HG03175 (cell line): ENCODE data around the gene MT1X.
"Not testable (repeated sequence)": the region's sequence is repeated elsewhere in the genome, so short reads cannot be mapped to it uniquely, and the experiment has no call there.

Experiments used
- ATAC-seq: cut with Tn5 transposase; IDR thresholded peaks from one replicate; pipeline ENCODE4 v1.9.1; 2021; ENCODE audit warnings: mild to moderate bottlenecking, moderate library complexity; ENCODE audit not compliant: unreplicated experiment

Gene MT1X

GRCh38 chr16:56652600-56652999, 29.7 kb upstream of the MT1X start:
- no peak for ATAC-seq

DNA sequence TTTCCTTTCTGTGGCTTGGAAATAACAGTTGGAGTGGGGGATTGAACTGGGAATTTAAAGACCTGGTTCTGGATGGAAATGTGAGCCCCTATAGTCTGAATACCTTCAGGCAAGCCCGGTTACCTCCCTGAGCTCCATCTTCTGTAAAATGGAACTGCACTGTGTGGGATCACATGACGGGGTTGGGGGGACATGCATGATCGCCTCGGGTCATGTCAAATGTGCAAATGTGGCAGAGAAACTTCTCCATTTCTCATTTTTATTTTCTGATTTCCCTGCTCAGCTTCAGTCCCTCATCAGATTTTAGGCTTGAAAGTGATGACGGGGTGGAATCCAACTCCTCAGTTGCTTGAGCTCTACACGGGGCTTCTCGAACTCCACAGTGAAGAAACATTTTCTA, 29.1 kb upstream of the MT1X start:
- no peak for ATAC-seq

- ATAC-seq: peak; percentile 57
Measured at GRCh38 chr16:56657555-56658326, 24.5 kb upstream of the MT1X start, which contains the start of gene MT1F. Gene MT1F (plus strand): TSS chr16:56657959. CDS start chr16:56658059, 100 bp downstream.

- ATAC-seq: no peak
Measured at GRCh38 chr16:56658327-56658875, 23.9 kb upstream of the MT1X start.

DNA sequence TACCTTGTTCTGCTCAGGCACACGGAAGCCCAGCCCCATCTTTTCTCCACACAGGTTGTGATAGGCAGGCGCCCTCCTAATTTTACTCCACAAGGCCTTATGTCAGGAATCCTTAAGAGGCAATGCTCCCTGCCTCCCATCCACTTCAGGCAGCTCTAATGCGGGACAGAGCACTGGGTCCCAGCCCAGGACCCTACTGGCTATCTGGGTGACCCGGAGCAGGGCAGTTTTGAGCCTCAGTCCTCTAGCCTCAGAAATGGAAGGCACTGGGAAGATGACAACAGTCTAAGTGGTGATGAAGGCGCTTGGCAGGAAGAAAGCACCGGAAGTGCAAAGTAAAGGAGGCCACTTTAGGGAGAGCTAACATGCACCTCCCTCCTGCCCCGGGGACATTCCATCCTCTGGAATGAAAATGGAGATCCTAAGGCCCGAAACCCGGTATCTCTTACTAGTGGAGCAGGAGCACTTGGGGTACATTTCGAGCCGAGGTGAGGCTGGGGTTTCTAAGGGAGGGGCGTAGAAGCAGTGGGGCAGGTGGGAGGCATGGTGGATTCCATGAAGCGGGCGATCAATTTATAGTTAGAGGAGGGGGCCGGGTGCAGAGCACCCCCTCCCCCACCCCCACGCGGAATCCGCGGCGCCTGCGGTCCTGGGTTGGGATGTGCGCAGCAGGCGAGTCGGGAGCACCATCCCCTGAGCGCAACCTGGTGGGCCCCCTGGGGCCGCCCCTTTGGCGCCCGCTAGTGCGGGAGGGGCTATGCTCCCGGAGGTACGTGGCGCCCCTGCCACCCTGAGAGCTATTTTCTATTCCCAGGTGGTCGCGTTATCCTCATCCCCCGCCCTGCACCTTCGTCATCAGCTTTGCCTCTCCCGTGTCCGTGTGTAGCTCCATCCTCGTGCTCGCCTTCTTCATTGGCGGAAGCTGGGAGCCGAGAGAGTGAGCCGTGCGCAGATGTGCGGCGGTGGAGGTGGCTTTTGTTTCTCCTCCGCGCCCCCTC, 19.6 kb upstream of the MT1X start:
- ATAC-seq: no peak

DNA sequence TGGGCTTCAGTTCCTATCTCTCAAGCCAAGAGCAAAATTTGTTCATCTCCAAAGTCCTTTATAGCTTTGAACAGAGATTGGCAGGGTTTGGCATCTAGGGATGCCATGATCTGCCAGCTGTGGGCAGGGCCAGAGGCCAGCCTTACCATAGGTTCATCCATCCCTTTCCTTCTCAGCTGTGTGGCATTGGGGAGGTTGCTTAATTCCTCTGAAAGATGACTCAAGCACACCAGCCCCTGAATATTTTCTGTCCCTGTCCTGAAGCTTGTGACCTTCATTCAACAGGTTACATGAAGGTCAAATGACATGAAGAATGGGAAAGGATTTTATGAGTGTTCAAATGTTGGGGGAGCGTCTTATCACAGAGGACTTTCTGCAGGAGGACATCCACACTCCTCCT, 17.8 kb upstream of the MT1X start:
- no peak for ATAC-seq

GRCh38 chr16:56665286-56666261, 16.7 kb upstream of the MT1X start:
- ATAC-seq: not testable (repeated sequence)

DNA sequence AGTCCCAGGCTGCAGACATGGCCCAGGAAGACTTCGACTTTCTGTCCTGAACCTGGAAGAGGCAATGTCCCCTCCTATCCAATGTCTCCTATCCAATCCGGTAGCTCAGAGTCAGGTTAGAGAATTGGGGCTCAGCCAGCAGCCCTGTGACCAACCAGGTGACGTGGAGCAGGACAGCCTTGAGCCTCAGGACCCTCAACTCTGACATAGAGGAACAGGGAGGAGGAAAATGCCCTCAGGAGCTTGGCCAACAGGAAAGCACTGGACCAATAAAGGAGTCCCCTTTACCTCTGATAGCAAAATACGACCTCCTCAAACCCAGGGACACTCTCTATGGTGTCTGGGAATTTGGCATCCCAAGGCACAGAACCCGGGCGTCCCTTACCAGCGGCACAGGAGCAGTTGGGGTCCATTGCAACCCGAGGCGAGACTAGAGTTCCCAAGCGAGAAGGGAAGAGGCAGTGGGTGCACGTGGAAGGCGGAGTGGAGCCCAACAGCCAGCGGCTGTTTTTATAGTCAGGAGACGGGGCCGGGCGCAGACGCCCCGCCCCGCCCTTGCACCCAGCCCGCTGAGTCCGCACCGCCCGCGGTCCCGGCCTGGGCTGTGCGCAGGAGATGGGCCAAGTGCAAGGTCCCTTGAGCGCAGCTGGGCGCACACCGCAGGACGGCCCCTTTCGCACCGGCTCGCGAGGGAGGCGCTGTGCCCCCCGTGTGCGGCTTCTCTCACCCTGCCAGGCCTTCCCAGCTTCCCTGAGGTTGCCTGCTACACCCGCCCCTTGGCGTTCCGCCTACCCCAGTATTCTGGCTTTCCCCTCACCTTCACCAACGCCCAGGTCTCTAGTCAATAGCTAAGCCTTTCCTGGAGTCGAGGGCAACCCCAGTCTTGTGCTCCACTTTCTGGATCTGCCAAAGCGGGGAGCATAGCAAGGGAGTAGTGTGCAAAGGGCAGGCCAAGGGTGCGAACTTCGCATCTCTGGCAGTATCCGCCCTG, 14.4 kb upstream of the MT1X start, which contains the start of gene MT1G:
TSS of gene MT1G (minus strand) at position 485 of the 991 bp plus-strand sequence. CDS start at position 413, 72 bp downstream.
- ATAC-seq: no peak

DNA sequence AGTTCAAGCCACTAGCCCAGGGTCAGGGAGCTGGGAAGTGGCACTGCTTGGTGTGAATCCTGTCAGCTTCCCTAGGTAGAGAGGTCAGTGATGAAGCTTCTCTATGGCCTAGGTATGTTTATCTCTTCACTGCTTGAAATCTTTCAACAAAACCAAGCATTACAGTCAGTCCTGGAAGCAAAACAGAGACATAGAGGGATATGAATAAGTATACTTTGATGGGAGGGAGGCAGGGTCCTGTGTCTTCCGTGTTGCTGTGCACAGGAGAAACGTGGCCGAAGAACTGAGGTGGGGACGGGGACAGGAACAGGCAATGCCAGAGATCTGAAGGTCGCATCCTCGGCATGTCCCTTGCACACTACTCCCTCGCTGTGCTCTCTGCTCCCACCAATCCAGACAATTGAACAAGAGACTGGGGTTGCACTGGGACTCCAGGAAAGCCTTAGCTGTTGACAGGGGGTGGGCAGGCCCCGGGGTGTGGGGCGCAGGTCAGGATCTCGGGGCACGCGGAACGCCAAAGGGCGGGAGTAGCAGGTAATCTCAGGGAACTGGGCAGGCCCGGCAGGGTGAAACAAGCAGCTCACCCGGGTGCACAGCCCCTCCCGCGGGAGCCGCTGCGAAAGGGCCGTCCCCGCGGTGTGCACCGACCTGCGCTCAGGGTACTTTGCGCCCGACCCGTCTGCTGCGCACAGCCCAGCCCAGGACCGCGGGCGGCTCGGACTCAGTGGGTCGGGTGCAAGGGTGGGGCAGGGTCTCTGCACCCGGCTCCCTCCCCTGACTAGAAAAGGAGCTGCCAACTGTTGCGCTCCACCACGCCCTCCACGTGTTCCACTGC, 13.0 kb upstream of the MT1X start, which contains the start of gene MT1H:
TSS of gene MT1H (plus strand) at position 810 of the 835 bp plus-strand sequence. CDS start 71 bp downstream, outside the sequence.
- no peak for ATAC-seq

DNA sequence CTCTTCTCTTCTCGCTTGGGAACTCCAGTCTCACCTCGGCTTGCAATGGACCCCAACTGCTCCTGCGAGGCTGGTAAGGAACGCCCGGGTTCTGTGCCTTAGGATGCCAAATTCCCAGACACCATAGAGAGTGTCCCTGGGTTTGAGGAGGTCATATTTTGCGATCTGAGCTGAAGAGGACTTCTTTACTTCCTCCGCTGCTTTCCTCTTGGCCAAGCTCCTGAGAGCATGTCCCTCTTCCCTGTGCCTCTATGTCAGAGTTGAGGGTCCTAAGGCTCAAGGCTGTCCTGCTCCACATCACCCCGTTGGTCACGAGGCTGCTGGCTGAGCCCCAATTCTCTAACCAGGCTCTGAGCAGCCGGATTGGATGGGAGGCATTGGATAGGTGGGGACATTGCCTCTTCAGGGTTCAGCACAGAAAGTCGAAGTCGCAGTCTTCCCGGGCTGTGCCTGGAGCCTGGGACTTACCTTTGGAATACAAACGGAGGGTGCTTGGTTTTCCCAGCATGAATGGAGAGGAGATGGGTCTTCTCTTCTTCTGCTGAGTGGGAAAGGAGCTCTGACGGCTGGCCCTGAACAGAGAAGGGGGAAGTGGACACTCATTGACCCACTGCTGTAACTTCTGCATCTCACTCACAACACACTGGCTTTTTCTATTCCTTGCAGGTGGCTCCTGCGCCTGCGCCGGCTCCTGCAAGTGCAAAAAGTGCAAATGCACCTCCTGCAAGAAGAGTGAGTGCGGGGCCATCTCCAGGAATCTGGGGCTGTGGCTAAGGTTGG, 12.2 kb upstream of the MT1X start:
- ATAC-seq: no peak

DNA sequence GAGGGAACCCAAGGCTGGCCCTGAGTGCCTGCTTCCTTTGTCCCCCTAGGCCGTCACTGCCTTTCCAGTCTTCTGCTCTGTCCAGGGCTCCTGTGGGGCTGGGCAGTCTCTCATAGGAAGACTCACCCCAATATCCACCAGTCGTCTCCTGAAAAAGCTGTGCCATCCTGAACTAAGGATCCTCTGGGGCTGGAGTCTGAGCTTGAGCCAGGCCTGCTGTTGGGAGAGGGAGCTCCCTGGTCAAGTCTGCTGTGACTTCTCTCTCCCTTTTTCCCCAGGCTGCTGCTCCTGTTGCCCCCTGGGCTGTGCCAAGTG, 11.7 kb upstream of the MT1X start:
- ATAC-seq: no peak

DNA sequence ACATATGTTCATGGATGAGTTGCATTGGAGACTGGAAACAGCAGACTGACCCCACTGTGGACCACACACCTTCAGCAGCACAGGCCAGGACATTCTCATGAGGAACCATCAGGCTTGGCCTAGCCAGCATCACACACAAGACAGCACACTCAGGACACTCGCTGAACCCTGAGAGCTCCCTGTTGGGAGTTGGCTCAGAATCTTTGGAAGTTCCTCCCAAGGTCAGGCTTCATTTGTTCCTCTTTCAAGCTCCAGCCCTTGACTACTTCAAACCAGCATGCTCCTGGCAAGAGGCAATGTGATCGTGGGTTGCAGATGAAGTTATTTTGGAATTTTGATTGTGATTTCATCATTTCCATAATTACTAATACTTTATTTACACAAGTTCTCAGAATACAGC, 10.6 kb upstream of the MT1X start:
- not testable (repeated sequence) for ATAC-seq

DNA sequence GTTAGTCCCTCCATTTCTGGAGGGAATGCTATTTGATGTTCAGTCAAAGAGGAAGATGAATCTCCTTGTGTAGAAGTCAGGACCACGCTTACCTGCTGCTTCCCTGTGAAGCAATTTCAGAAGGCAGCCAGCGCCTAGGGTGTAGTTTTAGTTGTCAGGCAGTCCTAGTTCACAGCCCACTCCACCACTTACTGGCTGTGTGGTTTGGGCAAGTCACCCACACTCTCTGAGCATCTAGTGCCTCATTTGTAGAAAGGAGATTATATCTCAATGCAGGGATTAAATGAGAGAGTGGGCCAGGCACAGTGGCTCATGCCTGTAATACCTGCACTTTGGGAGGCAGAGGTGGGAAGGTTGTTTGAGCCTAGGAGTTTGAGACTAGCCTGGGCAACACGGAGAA, 10.1 kb upstream of the MT1X start:
- not testable (repeated sequence) for ATAC-seq

DNA sequence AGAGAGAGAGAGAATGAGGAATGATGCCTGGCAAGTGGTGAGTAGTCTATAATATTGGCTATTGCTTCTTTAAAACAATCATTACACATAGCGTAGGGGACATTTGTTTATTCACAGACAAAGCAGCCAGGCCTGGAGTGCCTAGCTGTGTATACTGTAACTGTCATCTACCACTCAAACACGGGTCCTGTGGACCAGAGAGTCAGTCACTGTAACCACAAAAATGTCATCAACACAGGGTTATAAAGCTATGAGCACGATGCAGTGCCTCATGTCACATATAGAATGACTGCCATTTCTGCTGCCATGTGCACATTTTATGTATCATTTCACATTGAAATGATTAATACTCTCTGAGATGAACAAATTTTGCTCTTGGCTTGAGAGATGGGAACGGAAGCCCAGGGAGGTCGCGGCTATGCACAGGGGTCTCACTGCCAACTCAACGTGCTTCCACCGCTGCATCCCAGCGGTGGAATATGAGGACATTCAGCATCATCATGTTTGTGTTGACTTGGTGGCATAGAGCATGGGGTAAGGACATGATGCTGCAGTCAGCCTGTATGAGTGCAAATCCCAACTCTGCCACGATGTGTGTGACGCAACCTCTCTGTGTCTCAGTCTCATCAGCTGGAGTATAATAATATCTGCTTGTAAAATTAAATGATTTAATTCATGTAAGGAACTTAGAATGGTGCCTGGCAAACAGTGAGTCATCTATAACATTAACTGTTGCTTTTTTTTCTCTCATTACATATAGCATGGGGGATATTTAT, 9.3 kb upstream of the MT1X start:
- no peak for ATAC-seq

DNA sequence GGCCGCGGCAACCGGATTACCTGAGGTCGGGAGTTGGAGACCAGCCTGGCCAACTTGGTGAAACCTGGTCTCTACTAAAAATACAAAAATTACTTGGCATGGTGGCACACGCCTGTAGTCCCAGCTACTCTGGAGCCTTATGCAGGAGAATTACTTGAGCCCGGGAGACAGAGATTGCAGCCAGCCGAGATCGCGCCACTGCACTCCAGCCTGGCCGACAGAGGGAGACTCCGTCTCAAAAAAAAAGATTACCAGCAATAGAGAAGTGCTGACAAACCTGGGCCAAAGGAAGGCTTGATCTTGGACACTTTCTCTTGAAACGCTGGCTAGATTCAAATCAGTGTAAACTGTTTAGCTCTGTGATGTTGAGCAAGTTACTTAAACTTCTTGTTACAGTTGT, 8.3 kb upstream of the MT1X start:
- ATAC-seq: no peak

- ATAC-seq: not testable (repeated sequence)
Measured at GRCh38 chr16:56674570-56674969, 7.7 kb upstream of the MT1X start.
